ENCODE data around the gene PIP4K2C. TPM values are rescaled to one million over a fixed set of nuclear protein-coding genes. Genes with fewer than 3 reads are reported as not detected.
"Not testable (repeated sequence)": the region's sequence is repeated elsewhere in the genome, so short reads cannot be mapped to it uniquely, and the experiment has no call there.

The PIP4K2C gene
- total RNA-seq, 3 donors from 2014 or later (not counting 1 experiment from before 2014, with no cell fraction given), result 41.0 to 62.9 (median 52.0) TPM

DNA sequence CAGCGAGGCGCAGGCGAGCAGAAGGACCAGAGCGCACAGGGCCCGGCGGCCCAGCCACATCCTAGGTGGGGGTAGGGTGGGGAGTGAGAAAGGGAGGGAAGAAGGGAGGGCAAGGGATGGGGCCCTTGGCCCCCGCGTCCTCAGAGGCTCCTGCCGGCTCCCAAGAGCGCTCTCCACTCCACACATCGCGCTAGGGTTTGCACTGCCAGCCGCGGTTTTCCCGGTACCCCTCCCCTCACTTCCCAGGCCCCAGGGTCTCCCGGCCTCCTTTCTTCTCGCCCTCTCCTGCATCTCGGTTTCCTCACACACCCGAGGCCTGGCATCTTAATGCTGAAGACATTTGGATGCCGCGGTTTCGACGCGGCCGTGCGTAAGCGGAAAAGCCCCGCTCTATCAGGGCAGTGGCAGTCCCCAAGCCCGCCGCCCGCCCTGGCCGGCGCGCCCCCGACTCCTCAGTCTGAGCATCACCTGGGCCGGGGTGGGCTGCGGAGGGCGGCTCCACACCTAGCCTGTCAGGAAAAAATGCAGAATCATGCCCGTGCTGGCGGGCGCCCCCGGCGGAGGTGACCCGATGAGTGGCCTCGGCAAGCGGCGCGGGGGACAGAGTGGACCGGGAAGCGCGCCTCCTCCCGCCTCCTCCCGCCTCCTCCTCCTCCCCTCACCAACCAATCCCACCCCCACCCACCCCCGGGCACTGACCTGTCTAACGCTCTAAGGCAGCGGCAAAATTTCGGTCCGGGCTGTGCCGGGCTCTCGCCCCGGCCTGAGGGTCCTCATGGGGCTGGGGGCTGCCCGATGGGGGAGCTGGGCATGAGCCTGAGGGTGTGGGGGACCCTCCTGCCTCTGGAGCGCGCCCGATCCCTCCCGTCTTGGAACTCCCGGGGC lies 41.3 kb downstream of the PIP4K2C start:
- H3K36me3 Mint-ChIP-seq, result no peaks in the 10 kb centered on the region
- WGBS (ENCODE audit: insufficient coverage), result 1% methylated on average over 65 of the region's 67 CpGs
- Histone ChIP-seq H3K36me3 (ENCODE audit: control insufficient read depth, insufficient read depth, low read length) (no peaks in the 10 kb centered on the region), H3K27me3 (ENCODE audit: control insufficient read depth, insufficient read depth, low read length) (peaks cover 50% of the 10 kb centered on the region), H3K9me3 (ENCODE audit: control insufficient read depth, insufficient read depth, low read length) (no peaks in the 10 kb centered on the region), H3K4me1 (ENCODE audit: control insufficient read depth, insufficient read depth, low read length) (peaks cover 25% of the 10 kb centered on the region), H3K4me3 (ENCODE audit: low read length) (peak overlapping the region; percentile 32), H3K27ac (ENCODE audit: low read length) (no peak overlapping the region)
- H3K27ac Mint-ChIP-seq, result peak overlapping the region in 1 of 2 donors; percentile 75
- intact Hi-C loops (cut with micrococcal nuclease), result loop anchor here (2.0 kb wide), 1 partner anchor 50 kb away; no protein-coding TSS in a partner anchor
- H3K4me1 Mint-ChIP-seq, result peaks cover 5 to 25% of the 10 kb centered on the region in 2 donors
- TF ChIP-seq, protein P1, sequence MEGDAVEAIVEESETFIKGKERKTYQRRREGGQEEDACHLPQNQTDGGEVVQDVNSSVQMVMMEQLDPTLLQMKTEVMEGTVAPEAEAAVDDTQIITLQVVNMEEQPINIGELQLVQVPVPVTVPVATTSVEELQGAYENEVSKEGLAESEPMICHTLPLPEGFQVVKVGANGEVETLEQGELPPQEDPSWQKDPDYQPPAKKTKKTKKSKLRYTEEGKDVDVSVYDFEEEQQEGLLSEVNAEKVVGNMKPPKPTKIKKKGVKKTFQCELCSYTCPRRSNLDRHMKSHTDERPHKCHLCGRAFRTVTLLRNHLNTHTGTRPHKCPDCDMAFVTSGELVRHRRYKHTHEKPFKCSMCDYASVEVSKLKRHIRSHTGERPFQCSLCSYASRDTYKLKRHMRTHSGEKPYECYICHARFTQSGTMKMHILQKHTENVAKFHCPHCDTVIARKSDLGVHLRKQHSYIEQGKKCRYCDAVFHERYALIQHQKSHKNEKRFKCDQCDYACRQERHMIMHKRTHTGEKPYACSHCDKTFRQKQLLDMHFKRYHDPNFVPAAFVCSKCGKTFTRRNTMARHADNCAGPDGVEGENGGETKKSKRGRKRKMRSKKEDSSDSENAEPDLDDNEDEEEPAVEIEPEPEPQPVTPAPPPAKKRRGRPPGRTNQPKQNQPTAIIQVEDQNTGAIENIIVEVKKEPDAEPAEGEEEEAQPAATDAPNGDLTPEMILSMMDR (IDR thresholded peaks at IDR 0.05), result no peak
- peaks cover 43 to 60% of the 10 kb centered on the region in 2 donors for H3K27me3 Mint-ChIP-seq (ENCODE audit: low read depth in 2 of 2)
- peak overlapping the region; percentile 79 for H3K4me3 Mint-ChIP-seq
- no peaks in the 10 kb centered on the region for H3K9me3 Mint-ChIP-seq
- ATAC-seq (peak; percentile 34 to 62 (median 56)), DNase-seq (peak in 1 of 2 donors; percentile 61)

GRCh38 chr12:57632958-57633840 lies 42.2 kb downstream of the PIP4K2C start, which contains the start of gene B4GALNT1:
B4GALNT1 (minus strand) TSS chr12:57633201; CDS start chr12:57632132, 1,069 bp downstream.
- intact Hi-C loops (cut with micrococcal nuclease), result loop anchor here (2.0 kb wide), 1 partner anchor 50 kb away; no protein-coding TSS in a partner anchor
- Mint-ChIP-seq H3K27me3 (ENCODE audit: low read depth in 2 of 2) (peaks cover 38 to 53% of the 10 kb centered on the region in 2 donors), H3K36me3 (no peaks in the 10 kb centered on the region), H3K4me3 (peak within 1 kb of the TSS; percentile 79), H3K9me3 (no peaks in the 10 kb centered on the region), H3K27ac (peak within 1 kb of the TSS in 1 of 2 donors; percentile 75), H3K4me1 (peaks cover 5 to 16% of the 10 kb centered on the region in 2 donors)
- TF ChIP-seq, protein P1 (IDR thresholded peaks at IDR 0.05), result peak; percentile 88
- H3K27me3 ChIP-seq (ENCODE audit: control insufficient read depth, insufficient read depth, low read length), result peaks cover 41% of the 10 kb centered on the region
- peak within 1 kb of the TSS; percentile 32 for H3K4me3 ChIP-seq (ENCODE audit: low read length)
- H3K27ac ChIP-seq (ENCODE audit: low read length), result no peak within 1 kb of the TSS
- H3K9me3 ChIP-seq (ENCODE audit: control insufficient read depth, insufficient read depth, low read length), result no peaks in the 10 kb centered on the region
- peaks cover 16% of the 10 kb centered on the region for H3K4me1 ChIP-seq (ENCODE audit: control insufficient read depth, insufficient read depth, low read length)
- peak; percentile 87 to 90 (median 89) for ATAC-seq
- DNase-seq, result peak; percentile 64 to 82
- no peaks in the 10 kb centered on the region for H3K36me3 ChIP-seq (ENCODE audit: control insufficient read depth, insufficient read depth, low read length)
- under 1% methylated on average over 57 of the region's 58 CpGs for WGBS (ENCODE audit: insufficient coverage)

- H3K27ac ChIP-seq (ENCODE audit: low read length); H3K36me3 Mint-ChIP-seq; H3K9me3 ChIP-seq (ENCODE audit: control insufficient read depth, insufficient read depth, low read length); H3K4me3 ChIP-seq (ENCODE audit: low read length); H3K36me3 ChIP-seq (ENCODE audit: control insufficient read depth, insufficient read depth, low read length); H3K9me3 Mint-ChIP-seq; intact Hi-C loops (cut with micrococcal nuclease); H3K27ac Mint-ChIP-seq; ATAC-seq; DNase-seq; H3K4me3 Mint-ChIP-seq: not testable (repeated sequence)
- H3K27me3 Mint-ChIP-seq (ENCODE audit: low read depth in 2 of 2), result peaks cover 25 to 28% of the 10 kb centered on the region in 2 donors
- 85% methylated on average over 9 of the region's 9 CpGs for WGBS (ENCODE audit: insufficient coverage)
- peaks cover 22% of the 10 kb centered on the region for H3K27me3 ChIP-seq (ENCODE audit: control insufficient read depth, insufficient read depth, low read length)
- H3K4me1 ChIP-seq (ENCODE audit: control insufficient read depth, insufficient read depth, low read length), result peaks cover 16% of the 10 kb centered on the region
- peaks cover 5 to 16% of the 10 kb centered on the region in 2 donors for H3K4me1 Mint-ChIP-seq
Observed at GRCh38 chr12:57636731-57637130, 45.7 kb downstream of the PIP4K2C start.
